Measurements from ENCODE around the gene PHGDH. TPM values are rescaled to one million over a fixed set of nuclear protein-coding genes. Genes with fewer than 3 reads are reported as not detected.
A peak's percentile ranks its signal among the peaks of the same experiment; 100 is the strongest.

The PHGDH gene
- total and polyA plus RNA-seq, 5 donors, result 11.9 to 43.1 (median 20.3) TPM

GRCh38 chr1:119714583-119714982 is 2.8 kb downstream of the PHGDH start:
- WGBS, result 71% methylated on average over 8 of the region's 8 CpGs
- H3K27ac ChIP-seq (ENCODE audit: low read length), result peak overlapping the region; percentile 14
- H3K9me3 ChIP-seq (ENCODE audit: control insufficient read depth, low read length), result no peaks in the 10 kb centered on the region
- ATAC-seq (peak in 1 of 2 donors; percentile 27), DNase-seq (peak in 2 of 3 donors; percentile 35 to 53)
- no peaks in the 10 kb centered on the region for H3K4me1 ChIP-seq (ENCODE audit: control insufficient read depth, insufficient read depth, low read length)
- no peak overlapping the region for H3K4me3 ChIP-seq (ENCODE audit: low read length)
- intact Hi-C loops (cut with DNase I), result no loop called here
- no peaks in the 10 kb centered on the region for H3K27me3 ChIP-seq (ENCODE audit: control insufficient read depth, insufficient read depth)

DNA sequence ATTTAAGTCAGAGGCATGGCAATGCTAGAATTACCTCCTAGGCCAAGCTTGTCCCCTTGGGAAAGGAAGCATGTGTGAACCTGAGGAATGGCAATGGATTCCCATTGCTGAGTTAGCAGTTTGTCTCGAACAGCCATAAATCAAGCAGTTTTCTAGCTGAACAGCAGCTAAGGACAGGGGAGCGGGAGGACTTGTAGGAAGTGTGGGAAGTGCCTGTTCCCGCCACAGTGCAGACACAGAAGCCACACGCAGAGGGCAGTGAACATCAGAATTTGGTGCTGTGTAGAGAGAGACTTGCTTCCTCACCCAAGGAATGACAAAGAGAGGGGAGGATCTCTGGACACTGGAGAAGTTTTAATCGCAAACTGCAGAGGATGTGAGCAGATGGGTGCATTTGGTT is 3.8 kb downstream of the PHGDH start:
- H3K4me3 ChIP-seq (ENCODE audit: low read length), result no peak overlapping the region
- no peak for ATAC-seq
- H3K4me1 ChIP-seq (ENCODE audit: control insufficient read depth, insufficient read depth, low read length), result no peaks in the 10 kb centered on the region
- H3K9me3 ChIP-seq (ENCODE audit: control insufficient read depth, low read length), result no peaks in the 10 kb centered on the region
- intact Hi-C loops (cut with DNase I), result no loop called here
- no peak overlapping the region for H3K27ac ChIP-seq (ENCODE audit: low read length)
- H3K27me3 ChIP-seq (ENCODE audit: control insufficient read depth, insufficient read depth), result no peaks in the 10 kb centered on the region
- no peak for DNase-seq
- WGBS, result 37% methylated on average over 5 of the region's 5 CpGs

GRCh38 chr1:119718409-119718808 is 6.7 kb downstream of the PHGDH start:
- H3K27ac ChIP-seq (ENCODE audit: low read length), result no peak overlapping the region
- no peaks in the 10 kb centered on the region for H3K27me3 ChIP-seq (ENCODE audit: control insufficient read depth, insufficient read depth)
- H3K9me3 ChIP-seq (ENCODE audit: control insufficient read depth, low read length), result no peaks in the 10 kb centered on the region
- no peaks in the 10 kb centered on the region for H3K4me1 ChIP-seq (ENCODE audit: control insufficient read depth, insufficient read depth, low read length)
- no peak overlapping the region for H3K4me3 ChIP-seq (ENCODE audit: low read length)
- ATAC-seq (no peak), DNase-seq (no peak)
- intact Hi-C loops (cut with DNase I), result no loop called here

DNA sequence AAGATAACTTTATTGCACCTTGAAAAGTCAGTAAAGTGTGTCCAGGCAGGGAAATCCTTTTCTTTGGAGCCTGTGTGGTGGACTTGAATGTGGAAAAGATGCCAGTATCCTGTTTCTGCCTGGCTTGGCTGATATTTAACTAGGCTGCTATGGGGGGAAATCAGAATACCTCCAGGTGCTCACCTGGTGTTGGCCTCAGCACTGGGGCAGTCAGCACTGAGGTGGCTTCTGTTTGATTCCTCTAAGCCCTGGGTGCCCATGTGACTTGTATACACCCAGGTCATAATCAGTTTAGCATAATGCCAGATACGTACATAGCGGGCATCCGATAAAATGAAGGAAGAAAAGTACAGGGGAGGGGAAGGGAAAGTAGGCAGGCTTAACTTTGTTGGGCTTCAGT is 7.2 kb downstream of the PHGDH start:
- no peaks in the 10 kb centered on the region for H3K27me3 ChIP-seq (ENCODE audit: control insufficient read depth, insufficient read depth)
- DNase-seq (no peak), ATAC-seq (no peak)
- H3K4me1 ChIP-seq (ENCODE audit: control insufficient read depth, insufficient read depth, low read length), result no peaks in the 10 kb centered on the region
- intact Hi-C loops (cut with DNase I), result no loop called here
- H3K4me3 ChIP-seq (ENCODE audit: low read length), result no peak overlapping the region
- no peaks in the 10 kb centered on the region for H3K9me3 ChIP-seq (ENCODE audit: control insufficient read depth, low read length)
- H3K27ac ChIP-seq (ENCODE audit: low read length), result no peak overlapping the region
- 96% methylated on average over 3 of the region's 3 CpGs for WGBS

DNA sequence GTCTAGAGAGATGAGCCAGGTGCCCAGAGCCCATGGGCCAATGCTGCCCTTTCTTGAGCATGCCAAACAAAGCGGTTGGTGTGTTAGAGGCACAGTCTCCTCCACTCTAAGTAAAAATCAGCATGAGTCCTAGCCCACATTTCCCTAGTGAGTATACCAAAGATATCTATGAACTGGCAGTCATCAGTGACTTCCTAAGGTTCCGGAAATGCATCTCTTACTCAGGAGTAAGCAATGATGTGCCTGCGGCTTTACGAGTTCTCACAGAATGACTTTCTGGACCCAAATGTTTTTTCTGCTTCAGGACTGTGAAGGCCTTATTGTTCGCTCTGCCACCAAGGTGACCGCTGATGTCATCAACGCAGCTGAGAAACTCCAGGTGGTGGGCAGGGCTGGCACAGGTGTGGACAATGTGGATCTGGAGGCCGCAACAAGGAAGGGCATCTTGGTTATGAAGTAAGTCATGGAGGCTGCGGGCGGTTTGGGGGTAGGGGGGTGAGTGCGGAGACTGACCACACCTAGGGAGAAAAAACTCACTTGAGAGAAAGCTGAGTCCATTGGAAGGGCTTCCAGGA is 9.2 kb downstream of the PHGDH start:
- H3K4me1 ChIP-seq (ENCODE audit: control insufficient read depth, insufficient read depth, low read length), result no peaks in the 10 kb centered on the region
- intact Hi-C loops (cut with DNase I), result no loop called here
- DNase-seq, result no peak
- H3K9me3 ChIP-seq (ENCODE audit: control insufficient read depth, low read length), result no peaks in the 10 kb centered on the region
- WGBS, result 96% methylated on average over 11 of the region's 11 CpGs
- no peak overlapping the region for H3K4me3 ChIP-seq (ENCODE audit: low read length)
- no peaks in the 10 kb centered on the region for H3K27me3 ChIP-seq (ENCODE audit: control insufficient read depth, insufficient read depth)
- ATAC-seq, result no peak
- no peak overlapping the region for H3K27ac ChIP-seq (ENCODE audit: low read length)

DNA sequence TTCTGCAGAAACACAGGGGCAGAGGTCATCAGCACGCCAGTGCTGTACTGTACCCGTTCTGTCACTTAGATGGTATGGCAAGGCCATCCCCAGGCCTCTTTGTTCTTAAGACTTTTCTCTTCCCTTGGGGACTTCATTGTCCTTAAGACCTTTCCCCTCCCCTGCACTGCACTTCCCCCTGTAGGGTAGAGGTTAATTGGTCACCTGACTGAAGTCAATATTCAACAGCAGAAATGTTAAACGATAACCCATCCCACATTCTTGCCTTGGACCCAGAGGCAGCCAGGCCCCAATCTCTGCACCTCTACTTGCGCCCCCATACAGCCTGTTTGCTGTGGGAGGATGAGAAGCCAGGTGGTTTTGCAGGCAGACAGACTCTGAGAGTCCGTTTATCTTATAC is 10.2 kb downstream of the PHGDH start:
- Histone ChIP-seq H3K27ac (ENCODE audit: low read length) (no peak overlapping the region), H3K27me3 (ENCODE audit: control insufficient read depth, insufficient read depth) (no peaks in the 10 kb centered on the region), H3K9me3 (ENCODE audit: control insufficient read depth, low read length) (no peaks in the 10 kb centered on the region), H3K4me3 (ENCODE audit: low read length) (no peak overlapping the region), H3K4me1 (ENCODE audit: control insufficient read depth, insufficient read depth, low read length) (no peaks in the 10 kb centered on the region)
- 84% methylated on average over 5 of the region's 5 CpGs for WGBS
- intact Hi-C loops (cut with DNase I), result no loop called here
- DNase-seq, result no peak
- no peak for ATAC-seq

DNA sequence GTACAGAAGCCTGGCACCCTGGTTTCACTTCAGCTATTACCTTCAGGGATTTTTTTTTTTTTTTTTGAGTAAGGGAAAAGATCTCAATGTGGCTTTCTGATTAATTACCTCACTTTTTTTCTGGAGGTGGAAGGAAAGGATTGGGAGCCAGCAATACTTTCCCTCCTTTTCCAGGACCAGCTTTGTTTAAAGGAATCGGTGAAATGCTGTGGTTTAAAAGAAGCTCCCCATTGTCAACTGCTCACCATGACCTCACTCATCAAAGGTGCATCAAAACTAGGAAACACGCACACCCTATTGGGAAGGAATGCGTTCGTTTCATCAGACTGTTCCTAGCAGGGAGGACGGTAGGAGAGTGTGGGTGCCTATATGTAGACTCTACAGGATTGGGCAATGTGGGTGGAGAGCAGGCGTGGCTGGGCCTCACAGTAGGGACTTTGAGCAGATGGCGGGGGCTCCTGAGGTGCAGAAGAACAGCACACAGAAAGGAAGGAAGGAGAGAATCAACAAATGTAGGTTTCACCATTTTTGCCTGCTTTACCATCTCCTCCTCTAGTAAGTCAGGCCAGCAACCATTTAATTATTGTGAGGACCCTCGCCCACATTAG is 13.0 kb downstream of the PHGDH start:
- intact Hi-C loops (cut with DNase I), result no loop called here
- no peak overlapping the region for H3K4me3 ChIP-seq (ENCODE audit: low read length)
- no peak for DNase-seq
- 91% methylated on average over 8 of the region's 8 CpGs for WGBS
- H3K27me3 ChIP-seq (ENCODE audit: control insufficient read depth, insufficient read depth), result no peaks in the 10 kb centered on the region
- H3K4me1 ChIP-seq (ENCODE audit: control insufficient read depth, insufficient read depth, low read length), result no peaks in the 10 kb centered on the region
- ATAC-seq, result no peak
- no peak overlapping the region for H3K27ac ChIP-seq (ENCODE audit: low read length)
- H3K9me3 ChIP-seq (ENCODE audit: control insufficient read depth, low read length), result no peaks in the 10 kb centered on the region

- no peak for DNase-seq
- ATAC-seq, result no peak
- no peaks in the 10 kb centered on the region for H3K27me3 ChIP-seq (ENCODE audit: control insufficient read depth, insufficient read depth)
- H3K4me1 ChIP-seq (ENCODE audit: control insufficient read depth, insufficient read depth, low read length), result no peaks in the 10 kb centered on the region
- intact Hi-C loops (cut with DNase I), result no loop called here
- 93% methylated on average over 5 of the region's 5 CpGs for WGBS
- H3K4me3 ChIP-seq (ENCODE audit: low read length), result no peak overlapping the region
- no peak overlapping the region for H3K27ac ChIP-seq (ENCODE audit: low read length)
- no peaks in the 10 kb centered on the region for H3K9me3 ChIP-seq (ENCODE audit: control insufficient read depth, low read length)
Observed at GRCh38 chr1:119725626-119726025, 13.9 kb downstream of the PHGDH start.

DNA sequence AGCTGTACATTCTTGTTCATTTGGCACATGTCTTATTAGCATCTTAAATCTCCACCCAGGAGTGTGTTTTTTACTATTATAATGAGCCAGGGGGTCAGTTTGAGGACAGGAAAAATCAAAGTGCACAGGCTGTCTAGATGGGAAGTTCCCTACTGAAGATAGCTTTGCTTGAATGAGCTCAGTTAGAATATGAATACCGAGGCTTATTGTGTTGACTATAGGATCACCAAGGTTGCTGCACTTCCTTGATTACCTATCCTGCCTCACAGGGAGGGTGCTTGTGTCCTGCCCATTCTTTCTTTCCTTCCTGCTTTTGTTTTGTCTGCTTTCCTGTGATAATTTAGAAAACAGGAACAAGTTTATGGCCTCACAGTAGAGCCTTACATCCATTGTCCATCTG is 16.3 kb downstream of the PHGDH start:
- ATAC-seq (no peak), DNase-seq (no peak)
- Histone ChIP-seq H3K4me1 (ENCODE audit: control insufficient read depth, insufficient read depth, low read length) (no peaks in the 10 kb centered on the region), H3K27ac (ENCODE audit: low read length) (no peak overlapping the region), H3K9me3 (ENCODE audit: control insufficient read depth, low read length) (no peaks in the 10 kb centered on the region), H3K4me3 (ENCODE audit: low read length) (no peak overlapping the region), H3K27me3 (ENCODE audit: control insufficient read depth, insufficient read depth) (no peaks in the 10 kb centered on the region)
- WGBS, result 75% methylated on average over 1 of the region's 1 CpG
- intact Hi-C loops (cut with DNase I), result no loop called here

DNA sequence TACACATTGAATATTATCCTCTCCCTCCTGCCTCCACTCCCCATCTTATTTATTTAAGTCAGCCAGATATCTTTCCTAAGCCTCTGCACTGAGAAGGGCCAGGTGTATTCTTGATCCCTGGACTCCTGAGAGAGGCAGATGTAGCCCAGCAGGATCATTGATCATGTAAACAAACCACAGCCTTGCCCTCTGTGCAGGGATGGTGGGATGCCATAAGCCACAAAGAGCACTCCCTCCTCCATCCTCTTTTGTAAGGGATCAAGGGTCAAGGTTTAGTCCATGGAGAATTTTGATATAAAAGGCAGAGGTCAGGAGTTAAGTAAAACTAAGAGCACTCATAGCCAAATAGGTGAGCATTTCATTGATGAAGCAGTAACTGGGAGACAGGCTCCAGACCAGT is 17.3 kb downstream of the PHGDH start:
- intact Hi-C loops (cut with DNase I), result no loop called here
- ATAC-seq (no peak), DNase-seq (no peak)
- H3K4me1 ChIP-seq (ENCODE audit: control insufficient read depth, insufficient read depth, low read length), result no peaks in the 10 kb centered on the region
- no peaks in the 10 kb centered on the region for H3K27me3 ChIP-seq (ENCODE audit: control insufficient read depth, insufficient read depth)
- no peak overlapping the region for H3K27ac ChIP-seq (ENCODE audit: low read length)
- H3K9me3 ChIP-seq (ENCODE audit: control insufficient read depth, low read length), result no peaks in the 10 kb centered on the region
- no peak overlapping the region for H3K4me3 ChIP-seq (ENCODE audit: low read length)

DNA sequence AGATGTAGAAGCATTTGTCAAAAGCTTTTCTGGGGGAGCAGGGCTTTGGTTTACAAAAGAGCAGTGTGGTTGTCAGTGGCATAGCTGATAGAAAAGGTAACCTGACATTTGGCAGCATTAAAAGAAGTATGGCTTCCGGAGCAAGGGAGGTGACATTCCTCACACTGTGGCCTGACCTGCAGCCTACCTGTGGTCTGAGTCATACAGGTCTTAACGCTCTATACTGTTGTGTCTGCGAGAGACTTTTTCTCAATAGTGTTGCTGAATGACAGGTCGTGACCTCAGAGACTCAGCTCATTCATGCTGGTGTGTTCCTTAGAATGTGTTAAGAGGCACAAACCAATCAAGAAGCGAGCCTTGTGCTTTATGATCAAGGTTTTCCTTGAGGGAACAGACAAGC is 19.3 kb downstream of the PHGDH start:
- Histone ChIP-seq H3K4me1 (ENCODE audit: control insufficient read depth, insufficient read depth, low read length) (peaks cover 7% of the 10 kb centered on the region), H3K9me3 (ENCODE audit: control insufficient read depth, low read length) (no peaks in the 10 kb centered on the region), H3K27me3 (ENCODE audit: control insufficient read depth, insufficient read depth) (no peaks in the 10 kb centered on the region), H3K4me3 (ENCODE audit: low read length) (no peak overlapping the region), H3K27ac (ENCODE audit: low read length) (no peak overlapping the region)
- no peak for ATAC-seq
- 95% methylated on average over 5 of the region's 5 CpGs for WGBS
- intact Hi-C loops (cut with DNase I), result no loop called here
- DNase-seq, result no peak
